GM18499 (cell line): ENCODE measurements around the gene NUP93.
"Not testable (repeated sequence)": the region's sequence is repeated elsewhere in the genome, so short reads cannot be mapped to it uniquely, and the experiment has no call there.

Experiments
- ATAC-seq: cut with Tn5 transposase; IDR thresholded peaks from one replicate; pipeline ENCODE4 v1.9.1; 2021; ENCODE audit warnings: moderate number of reproducible peaks; ENCODE audit not compliant: insufficient read depth, unreplicated experiment

The NUP93 gene

DNA sequence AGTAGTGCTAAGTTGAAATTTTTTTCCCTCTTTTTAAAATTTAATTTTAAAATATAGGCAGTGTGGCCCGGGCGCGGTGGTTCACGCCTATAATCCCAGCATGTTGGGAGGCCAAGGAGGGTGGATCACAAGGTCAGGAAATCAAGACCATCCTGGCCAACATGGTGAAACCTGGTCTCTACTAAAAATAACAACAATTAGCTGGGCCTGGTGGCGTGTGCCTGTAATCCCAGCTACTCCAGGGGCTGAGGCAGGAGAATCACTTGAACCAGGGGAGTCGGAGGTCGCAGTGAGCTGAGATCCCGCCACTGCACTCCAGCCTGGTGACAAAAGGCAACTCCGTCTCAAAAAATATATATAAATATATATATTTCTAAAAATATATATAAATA lies 77.7 kb downstream of the NUP93 start:
- not testable (repeated sequence) for ATAC-seq

DNA sequence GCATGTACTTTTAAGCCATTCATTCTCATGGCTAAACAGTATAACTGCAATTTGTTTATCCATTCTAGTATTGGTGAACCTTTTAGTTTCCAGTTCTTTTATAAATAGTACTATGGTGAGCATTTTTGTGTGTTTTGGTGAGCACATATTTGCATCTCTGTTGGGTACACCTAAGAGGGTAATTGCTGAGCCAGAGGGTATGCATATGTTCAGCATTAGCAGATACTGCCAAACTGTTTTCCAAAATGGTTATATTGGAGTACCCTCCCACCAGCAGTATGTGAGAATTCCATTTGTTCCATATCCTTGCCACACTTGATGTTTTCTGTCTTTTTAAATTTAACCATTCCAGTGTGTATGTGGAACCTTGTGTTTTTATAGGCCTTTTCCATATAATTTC lies 81.0 kb downstream of the NUP93 start:
- no peak for ATAC-seq

DNA sequence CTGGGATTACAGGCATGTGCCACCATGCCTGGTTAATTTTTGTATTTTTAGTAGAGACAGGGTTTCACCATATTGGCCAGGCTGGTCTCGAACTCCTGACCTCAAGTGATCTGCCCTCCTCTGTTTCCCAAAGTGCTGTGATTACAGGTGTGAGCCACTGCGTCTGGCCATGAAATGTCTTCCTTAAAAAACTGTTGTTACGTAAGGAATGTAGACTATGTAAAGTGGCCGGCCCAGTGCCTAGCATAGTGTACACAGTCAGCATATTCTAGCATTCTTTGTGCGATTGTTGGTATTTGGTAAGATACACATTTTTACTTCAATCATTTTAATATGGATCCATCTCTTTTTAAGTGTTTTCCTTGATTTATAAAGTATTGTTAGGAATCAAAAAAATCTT lies 81.7 kb downstream of the NUP93 start:
- not testable (repeated sequence) for ATAC-seq

DNA sequence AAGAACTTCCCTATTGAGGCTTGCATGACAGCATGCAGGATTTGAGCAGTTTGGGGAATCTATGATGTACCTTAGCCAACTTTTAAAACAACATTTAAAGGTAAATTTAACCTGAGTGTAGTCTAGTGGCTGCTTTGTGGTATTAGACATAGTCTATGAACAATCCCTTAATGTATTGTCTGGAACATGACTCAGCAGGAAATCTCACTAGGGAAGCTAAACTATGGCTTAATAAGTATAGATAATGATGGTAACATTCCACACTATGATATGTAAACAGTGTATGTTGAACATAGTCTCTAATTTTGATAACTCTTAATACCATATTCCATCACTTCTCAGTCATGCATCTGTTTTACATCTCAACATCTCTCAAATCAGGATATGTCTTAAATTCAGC lies 83.0 kb downstream of the NUP93 start:
- no peak for ATAC-seq

DNA sequence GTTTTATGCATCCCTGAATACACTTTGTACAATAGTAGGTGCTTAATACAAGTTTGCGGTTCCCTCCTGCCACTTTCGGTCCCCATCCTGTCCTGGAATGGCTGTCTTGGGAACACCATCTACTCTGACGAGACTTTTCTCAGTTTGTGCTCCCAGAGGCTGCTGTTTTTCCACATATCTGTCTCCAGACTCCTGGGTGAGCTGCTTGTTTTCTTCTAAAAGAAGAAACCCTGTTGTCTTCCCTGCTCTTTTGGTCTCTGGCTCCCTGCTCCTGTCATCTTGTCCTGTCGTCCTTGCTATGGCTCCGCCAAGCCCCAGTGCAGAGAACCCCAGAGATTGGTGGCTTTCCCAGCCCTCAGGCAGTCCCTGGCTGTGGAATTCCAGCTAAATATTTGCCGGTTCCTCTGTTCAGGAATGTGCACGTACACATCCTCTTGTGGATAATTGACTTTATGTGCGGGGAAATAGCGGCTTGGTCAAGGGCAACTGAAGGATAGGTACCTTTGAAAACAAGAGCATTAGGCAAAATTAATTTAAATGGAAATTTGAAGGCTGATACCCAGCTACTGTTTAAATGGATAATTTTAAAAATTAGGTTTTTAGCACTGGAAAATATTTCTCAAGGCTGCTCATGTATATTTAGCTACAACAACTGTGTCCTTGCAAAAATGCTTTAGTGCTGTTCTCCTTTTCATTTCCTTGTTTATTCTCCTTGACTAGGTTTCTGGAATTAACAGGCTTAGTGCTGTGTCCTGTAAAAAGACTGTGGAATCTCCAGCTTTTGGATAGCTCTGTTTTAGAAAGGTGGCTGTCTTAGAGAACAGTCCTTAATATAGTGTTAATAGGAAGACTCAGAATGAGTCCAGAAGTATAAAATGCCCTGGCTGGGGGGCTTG lies 84.9 kb downstream of the NUP93 start:
- ATAC-seq: no peak

DNA sequence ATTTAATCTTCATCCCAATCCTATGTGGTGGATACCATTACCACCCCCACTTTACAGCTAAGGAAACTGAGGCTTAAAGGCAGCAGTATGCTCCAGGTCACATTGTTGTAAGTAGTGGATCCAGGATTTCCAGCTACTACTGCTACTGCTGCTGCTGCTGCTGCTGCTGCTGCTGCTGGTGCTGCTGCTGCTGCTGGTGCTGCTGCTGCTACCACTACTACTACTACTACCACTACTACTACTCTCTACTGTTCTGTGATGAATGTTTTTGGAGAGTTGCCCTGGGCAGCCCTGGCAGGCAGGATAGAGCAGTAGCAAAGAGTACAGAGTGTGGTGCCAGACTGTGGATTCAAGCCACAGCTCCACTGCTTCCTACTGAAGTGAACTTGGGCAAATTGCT lies 85.8 kb downstream of the NUP93 start:
- ATAC-seq: no peak

DNA sequence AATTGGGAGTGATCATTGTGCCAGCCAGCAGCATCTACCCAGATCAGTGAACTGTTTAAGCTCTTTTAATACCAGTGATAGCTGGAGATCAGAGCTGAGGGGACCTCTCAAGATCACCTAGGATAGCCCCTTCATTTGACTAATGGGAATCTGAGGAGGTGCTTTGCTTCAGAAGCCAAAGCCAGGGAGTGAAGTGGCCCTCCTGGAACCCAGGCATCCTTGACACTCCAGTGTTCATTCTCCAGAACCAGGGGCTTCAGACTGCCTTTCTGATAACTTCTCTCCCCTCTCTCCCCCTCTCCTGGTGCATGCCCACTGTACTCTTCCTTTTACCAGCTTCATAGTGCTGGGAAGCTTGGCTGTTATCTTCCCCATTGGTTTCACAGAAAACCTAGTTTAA lies 87.1 kb downstream of the NUP93 start:
- no peak for ATAC-seq

DNA sequence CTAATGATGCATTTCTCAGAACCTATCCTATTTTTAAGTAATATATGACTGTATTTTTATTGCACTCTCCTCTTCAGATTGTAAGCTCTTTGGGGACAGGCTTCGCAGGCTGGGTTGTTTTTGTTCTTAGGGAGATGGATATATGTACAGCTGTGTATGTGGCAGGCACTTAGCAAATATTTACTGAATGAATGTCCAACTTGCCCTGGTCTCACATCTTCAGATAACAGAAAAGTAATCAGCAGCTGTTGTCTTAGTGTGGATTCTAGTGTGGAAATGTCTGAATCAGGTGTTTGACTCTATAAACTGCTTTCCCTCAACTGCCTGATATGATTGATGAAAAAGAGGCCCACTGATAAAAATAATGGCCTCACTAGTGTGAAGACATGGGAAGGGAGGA lies 88.0 kb downstream of the NUP93 start:
- no peak for ATAC-seq

DNA sequence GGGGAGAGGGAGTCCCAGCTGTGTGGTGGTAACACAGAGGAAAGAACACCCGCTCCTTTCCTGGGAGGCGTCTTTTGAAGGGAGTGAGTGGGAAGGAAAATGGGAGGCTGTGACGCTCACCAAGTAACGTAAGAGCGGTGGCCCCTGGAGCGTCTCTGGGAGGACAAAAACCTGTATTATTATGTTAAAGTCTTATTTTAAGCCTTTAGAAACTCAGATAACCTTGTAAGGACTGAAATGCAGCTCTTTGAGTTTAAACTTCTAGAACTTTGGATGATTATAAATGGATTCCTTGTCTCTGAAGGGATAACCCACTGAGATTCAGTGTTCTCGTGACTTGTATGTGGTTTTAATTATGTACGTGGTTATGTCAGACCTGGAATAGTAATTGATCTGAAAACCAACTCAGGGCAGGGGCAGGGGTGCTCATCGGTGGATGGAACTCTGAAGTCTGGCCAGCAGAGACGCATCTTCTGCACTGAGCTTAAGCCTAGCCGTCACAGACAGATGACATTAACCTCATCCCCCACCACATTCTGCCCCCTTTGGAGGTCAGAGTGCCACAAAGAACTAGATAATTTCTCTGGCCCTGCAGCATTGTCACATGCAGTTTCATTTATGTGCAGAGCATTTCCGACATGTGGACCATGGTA lies 93.3 kb downstream of the NUP93 start:
- ATAC-seq: no peak

DNA sequence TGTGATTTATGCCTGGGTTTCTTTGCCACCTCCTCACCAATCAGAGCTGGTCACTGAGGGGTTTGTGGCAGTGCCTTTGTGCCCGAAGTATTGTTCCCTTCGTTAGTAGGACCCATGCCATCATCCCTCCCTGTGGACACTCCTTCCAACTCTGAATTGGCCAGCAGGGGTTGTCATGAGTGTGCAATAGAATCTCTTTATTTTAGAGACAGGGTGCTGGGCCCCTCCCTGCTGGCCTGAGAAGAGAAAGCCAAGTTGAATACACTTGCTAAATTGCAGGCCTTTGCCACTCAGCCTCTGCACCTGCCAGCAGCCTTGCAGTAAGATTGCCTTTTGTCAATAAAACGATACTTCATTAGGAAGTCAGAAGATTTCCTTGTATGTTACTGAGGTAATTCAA lies 94.4 kb downstream of the NUP93 start:
- no peak for ATAC-seq

DNA sequence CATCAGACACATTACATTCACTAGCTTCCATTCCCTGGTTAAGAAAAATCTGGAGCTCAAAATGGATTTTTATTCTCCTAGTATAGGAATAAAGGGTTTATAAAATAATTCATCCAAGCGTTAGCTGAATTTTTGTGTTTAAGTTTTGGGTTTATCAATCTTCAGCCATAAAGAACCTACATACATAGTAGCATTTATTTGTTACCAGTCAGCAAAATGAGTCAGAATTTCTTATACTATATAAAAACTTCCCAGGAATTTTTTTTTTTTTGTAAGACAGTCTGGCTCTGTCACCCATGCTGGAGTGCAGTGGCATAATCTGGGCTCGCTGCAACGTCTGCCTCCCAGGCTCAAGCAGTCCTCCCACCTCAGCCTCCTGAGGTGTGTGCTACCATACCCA lies 94.9 kb downstream of the NUP93 start:
- no peak for ATAC-seq

DNA sequence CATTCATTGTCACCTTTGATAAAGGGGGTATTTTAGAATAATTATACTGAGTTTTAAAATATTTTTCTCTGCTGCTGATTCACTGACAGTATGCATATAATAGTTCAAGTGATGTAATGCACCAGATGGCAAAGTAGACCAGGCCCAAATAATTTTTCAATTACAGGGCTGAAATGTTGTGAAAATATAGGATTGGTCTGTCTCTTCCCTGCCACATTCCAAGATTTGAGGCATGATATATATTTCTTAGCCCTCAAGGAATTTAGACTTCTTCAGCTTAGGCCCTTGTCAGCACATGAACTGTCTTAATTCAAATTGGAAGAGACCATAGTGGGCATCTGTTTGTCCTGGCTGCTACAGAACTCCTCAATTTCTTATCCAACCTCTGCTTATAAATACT lies 95.9 kb downstream of the NUP93 start:
- no peak for ATAC-seq

DNA sequence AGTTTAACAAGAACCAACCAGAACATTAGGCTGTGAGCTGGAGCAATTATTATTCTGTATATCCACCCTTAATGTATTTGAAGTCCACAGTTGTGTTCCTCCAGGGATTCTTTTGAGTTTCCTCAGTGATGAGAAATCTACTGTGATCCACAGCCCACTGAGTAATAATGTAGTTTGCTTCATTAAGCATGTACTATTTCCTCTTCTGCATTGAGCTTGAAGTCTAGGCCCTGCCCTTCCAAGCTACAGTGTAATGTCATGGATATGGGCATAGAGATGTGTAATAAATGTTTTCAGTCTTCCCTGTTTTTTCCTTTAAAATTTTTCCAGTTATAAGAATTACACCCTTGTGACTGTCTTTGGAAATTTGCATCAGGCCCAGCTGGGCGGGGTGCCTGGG lies 98.7 kb downstream of the NUP93 start:
- no peak for ATAC-seq

DNA sequence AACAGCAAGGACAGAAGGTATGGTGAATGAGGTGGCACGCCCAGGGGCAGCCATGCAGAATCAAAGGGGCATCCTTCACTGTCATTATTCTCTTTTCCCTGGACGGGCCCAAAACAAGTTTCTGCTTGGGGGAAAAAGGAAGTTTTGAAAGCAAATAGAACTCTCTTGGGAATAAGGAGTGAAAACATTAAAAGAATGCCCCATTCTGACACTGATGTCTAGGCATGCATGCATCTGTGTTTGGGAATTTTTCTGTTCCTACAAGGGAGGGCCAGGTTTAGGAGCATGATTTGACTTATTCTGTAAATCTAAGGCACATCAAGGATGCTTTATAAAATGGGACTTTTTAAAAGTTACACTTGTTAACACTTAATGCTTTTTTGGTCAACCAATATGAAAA lies 100.7 kb downstream of the NUP93 start:
- no peak for ATAC-seq

DNA sequence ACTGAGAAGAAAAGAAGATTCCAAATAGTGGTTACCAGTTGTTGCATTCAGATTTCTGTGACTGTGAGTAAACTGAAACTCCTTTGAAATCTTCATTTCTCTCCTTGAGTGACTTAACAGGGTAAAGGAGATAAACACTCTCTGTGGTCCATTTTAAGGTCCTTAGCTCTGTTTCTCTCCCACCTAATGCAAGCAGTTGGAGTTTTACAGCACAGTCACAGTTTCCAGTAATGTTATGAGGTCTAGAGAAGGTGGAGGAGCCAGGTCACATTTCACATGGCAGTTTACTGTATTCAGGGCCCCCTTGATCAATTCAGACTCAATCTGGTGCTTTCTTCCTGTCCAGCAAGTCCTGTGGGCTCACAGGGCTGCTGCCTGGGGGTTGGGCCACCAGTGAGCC lies 102.8 kb downstream of the NUP93 start:
- ATAC-seq: no peak

DNA sequence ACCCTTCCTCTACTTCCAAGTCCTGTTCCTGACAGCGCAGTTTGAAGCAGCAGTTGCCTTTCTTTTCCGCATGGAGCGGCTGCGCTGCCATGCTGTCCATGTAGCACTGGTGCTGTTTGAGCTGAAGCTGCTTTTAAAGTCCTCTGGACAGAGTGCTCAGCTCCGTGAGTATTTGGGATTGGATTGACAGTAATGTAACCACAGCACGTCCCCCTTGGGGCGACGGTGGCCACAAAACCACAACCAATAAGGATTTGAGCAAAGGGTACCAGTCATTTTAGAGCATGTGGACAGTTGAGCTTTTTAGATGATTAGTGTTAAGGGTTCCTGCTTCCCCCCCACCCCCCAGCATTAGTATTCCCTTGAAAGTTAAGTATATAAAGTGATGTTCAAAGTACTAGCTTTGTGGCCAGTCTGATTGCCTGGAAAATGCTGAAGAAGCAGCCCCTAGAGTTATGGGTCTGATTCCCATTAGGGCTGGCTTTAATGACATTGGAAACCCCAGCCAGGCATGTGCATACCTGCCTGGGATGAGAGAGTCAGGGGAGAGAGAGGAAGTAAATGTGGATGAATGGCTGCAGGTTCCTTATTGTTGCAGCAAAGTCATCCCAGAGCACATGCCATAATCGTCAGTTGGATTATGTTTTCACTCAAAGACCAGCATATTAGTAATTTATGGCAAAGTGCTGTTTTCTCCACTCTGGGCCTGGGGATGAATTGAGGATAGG lies 103.5 kb downstream of the NUP93 start:
- no peak for ATAC-seq

DNA sequence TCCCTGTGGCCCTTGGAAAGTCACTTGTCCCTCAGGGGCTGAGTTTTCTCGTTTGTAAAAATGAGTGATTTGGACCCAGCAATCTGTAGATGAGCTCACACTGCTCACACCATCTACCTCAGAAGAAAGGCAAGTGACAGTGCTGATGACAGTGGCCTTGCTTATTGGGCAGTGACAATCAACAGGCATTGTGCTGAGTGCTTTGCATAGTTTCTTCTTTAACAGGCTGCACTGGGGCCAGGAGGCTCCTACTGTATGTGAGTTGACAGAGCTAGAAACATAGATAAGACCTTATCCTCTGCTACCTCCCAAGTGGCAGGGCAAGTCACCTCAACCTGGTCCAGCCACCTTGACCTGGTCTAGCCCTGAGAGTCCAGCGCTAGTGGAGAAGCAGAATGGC lies 105.4 kb downstream of the NUP93 start:
- ATAC-seq: no peak

DNA sequence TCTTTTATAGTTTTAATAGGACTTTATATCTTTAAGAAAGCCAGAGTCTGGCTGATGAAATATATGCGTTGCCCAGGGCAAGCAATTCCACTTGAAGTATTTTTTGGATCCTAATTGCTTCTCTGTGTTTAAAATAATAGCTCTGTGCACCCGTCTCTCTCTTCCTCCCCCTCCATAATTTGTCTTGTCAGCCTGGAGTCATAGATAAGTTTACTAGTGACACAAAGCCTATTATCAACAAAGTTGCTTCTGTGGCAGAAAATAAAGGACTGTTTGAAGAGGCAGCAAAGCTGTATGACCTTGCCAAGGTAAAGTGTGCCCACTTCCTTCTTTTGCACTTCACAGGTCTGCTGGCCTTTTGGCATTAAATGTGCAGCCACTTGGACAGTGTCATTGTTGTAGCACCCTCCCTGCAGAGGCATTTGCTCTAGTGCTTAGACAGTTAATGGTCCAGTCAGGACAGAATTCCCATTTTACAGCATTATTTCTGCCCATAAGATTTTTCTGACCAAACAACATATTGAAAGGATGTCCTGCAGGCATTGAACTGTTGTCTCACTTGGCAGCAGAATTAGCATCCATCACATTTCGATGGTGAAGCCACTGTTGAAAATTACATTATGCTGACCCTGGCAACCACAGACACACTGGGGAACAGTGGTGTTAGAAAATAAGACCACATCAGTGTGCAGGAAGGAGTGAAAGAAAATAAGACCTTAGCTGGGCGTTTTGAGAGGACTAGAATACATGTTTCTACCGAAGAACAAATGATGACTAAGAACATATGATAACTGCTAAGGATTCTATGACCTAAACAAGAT lies 106.7 kb downstream of the NUP93 start:
- no peak for ATAC-seq

DNA sequence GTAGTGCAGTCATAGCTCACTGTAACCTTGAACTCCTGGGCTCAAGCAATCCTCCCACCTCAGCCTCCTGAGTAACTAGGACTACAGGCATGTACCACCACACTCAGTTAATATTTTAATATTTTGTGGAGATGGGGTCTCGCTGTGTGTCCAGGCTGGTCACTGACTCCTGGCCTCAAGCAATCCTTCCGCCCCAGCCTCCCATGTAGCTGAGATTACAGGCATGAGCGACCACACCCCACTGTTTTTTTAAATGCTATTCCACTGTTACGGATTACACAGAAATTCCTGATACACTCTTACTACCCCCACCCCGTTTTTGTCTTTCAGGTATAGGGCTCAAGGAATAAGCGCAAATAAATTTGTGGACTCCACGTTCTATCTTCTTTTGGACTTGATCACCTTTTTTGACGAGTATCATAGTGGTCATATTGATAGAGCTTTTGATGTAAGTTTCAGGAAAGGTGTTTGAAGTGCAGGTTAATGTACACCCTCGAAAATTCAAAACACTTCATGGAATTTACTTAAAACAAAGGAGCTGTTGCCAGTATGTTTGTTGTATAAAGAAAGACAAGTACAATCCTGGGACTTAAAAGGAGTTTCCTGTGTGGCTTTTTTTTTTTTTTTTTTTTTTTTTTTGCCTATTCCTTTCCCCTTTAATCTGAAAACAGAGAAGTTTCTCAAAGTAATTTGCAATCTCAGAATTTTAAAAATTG lies 108.9 kb downstream of the NUP93 start:
- no peak for ATAC-seq

DNA sequence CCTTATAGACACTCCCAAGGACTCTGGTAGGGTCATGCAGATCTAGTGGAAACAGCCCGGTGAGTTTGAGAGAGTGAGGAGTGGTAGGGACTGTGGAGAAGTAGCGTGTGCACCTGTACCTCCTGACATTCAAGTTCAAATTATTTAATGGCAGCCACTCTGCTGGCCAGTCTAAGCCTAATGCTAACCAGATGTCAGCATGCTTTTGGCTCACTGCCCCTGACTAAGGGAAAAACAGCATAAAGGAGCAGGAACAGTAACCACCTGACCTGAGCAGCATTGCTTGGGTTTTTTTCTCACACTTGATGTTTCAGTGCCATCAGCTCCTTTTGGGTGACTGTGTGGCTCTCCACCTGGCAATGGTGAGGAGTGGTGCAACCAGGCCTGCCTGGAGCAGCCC lies 111.3 kb downstream of the NUP93 start:
- no peak for ATAC-seq
